Activated CD4-positive, alpha-beta T cell treated with anti-CD3 and anti-CD28 coated beads for 36 hours (primary cell): ENCODE results near the gene RASSF3. TPM values are rescaled to one million over a fixed set of nuclear protein-coding genes. Genes with fewer than 3 reads are reported as not detected.
"Not testable (repeated sequence)": the region's sequence is repeated elsewhere in the genome, so short reads cannot be mapped to it uniquely, and the experiment has no call there.

Experiments
- ATAC-seq: fragments of 200-7000 bp; cut with Tn5 transposase; one replicate; pipeline ENCODE4 v1.10.0; 2021; ENCODE audit warnings: mild to moderate bottlenecking, moderate library complexity
- CTCF ChIA-PET: fragments of 350-600 bp; sonication (Branson Sonifier 250); formaldehyde crosslinking; loops from one replicate; lab custom pipeline; 2021; ENCODE audit warnings: antibody characterized with exemption; lab: Charles Lee
- POLR2A ChIA-PET: fragments of 350-600 bp; sonication (Branson Sonifier 250); formaldehyde crosslinking; loops from one replicate; lab custom pipeline; 2021; ENCODE audit warnings: antibody characterized with exemption, inconsistent platforms; lab: Charles Lee
- DNase-seq: peaks from one replicate; pipeline ENCODE4 v3.0.0-alpha.2; 2020
- H3K27ac Mint-ChIP-seq: one replicate; pipeline ENCODE4 v1.8.0; 2021; ENCODE audit warnings: mixed read lengths
- H3K27me3 Mint-ChIP-seq: one replicate; pipeline ENCODE4 v1.8.0; 2021; ENCODE audit warnings: mixed read lengths
- H3K36me3 Mint-ChIP-seq: one replicate; pipeline ENCODE4 v1.8.0; 2021; ENCODE audit warnings: low read depth, mixed read lengths
- H3K4me1 Mint-ChIP-seq: one replicate; pipeline ENCODE4 v1.8.0; 2021; ENCODE audit warnings: mixed read lengths
- H3K4me3 Mint-ChIP-seq: one replicate; pipeline ENCODE4 v1.8.0; 2021; ENCODE audit warnings: mild to moderate bottlenecking, moderate library complexity, mixed read lengths
- H3K9me3 Mint-ChIP-seq: one replicate; pipeline ENCODE4 v1.8.0; 2021; ENCODE audit warnings: low read depth, mixed read lengths
- intact Hi-C, 2 experiments: fragments of 100-400 bp; cut with DNase I in 1 of 2; cut with micrococcal nuclease in 1 of 2; formaldehyde crosslinking; loops; one replicate each; pipeline versions ENCODE4 v1.14.2 to v1.15.1; 2022 to 2024; cut with DNase I, micrococcal nuclease
- total RNA-seq, 2 experiments: library from RNA; stranded (reverse); gene quantifications; one replicate each; pipeline ENCODE4 v1.2.3, GENCODE V29; 2021

RASSF3 gene
- total RNA-seq, 2 experiments from 2014 or later: 38.0 to 39.0 TPM

GRCh38 chr12:64616201-64616600, 5.9 kb downstream of the RASSF3 start:
- no peak for DNase-seq
- no peak overlapping the region for H3K4me3 Mint-ChIP-seq
- no peaks in the 10 kb centered on the region for H3K27me3 Mint-ChIP-seq
- peaks cover 62% of the 10 kb centered on the region for H3K4me1 Mint-ChIP-seq
- ChIA-PET POLR2A (interaction anchor here (1.5 kb wide), 1 partner anchor 10 kb away, joined by 8 read pairs; no protein-coding TSS in a partner anchor), CTCF (interaction anchor here (0.8 to 2.1 kb wide), 4 partner anchors 11 to 81 kb away, joined by 3 to 7 read pairs (median 4); no protein-coding TSS in a partner anchor)
- no peaks in the 10 kb centered on the region for H3K9me3 Mint-ChIP-seq
- H3K27ac Mint-ChIP-seq: peak overlapping the region; percentile 73
- intact Hi-C loops: no loop called here
- no peak for ATAC-seq
- H3K36me3 Mint-ChIP-seq: peaks cover 42% of the 10 kb centered on the region

DNA sequence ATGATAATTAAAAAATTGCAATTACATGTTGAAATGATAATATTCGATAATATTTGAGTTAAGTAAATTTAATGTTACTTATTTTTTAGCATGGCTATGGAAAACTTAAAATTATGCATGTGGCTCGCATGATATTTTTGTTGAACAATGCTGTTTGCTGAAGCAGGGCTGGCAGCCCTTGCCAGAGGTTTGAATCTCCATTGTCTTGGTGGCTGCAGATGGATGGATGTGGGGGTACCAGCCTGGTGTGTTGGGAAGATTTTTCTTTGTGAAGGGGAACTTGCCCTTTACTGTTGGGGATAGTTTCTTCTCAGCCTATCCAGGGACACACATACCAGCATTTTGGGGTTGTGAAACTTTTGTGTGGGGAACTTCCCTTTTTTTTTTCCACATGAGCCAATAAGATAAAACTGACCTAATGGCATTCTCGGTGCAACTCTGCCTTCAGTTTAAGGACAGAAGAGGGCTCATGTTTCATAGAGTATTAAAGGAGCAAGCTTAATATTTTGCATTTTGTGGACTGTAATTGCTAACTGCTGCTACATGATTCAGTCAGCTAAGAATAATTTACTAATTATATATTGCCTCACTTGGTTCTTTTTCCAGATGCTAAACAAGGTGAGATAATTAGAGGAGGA, 8.8 kb downstream of the RASSF3 start:
- ChIA-PET POLR2A (no interaction called here), CTCF (interaction anchor here (0.9 to 1.3 kb wide), 2 partner anchors 10 to 12 kb away, joined by 3 to 4 read pairs; no protein-coding TSS in a partner anchor)
- Mint-ChIP-seq H3K36me3 (peaks cover 33% of the 10 kb centered on the region), H3K4me3 (no peak overlapping the region), H3K4me1 (peaks cover 69% of the 10 kb centered on the region), H3K27ac (peak overlapping the region; percentile 67), H3K9me3 (no peaks in the 10 kb centered on the region), H3K27me3 (no peaks in the 10 kb centered on the region)
- intact Hi-C loops: no loop called here
- DNase-seq: no peak
- ATAC-seq: peak; percentile 18

GRCh38 chr12:64621257-64621942, 11.1 kb downstream of the RASSF3 start:
- no peak for ATAC-seq
- no peak overlapping the region for H3K4me3 Mint-ChIP-seq
- H3K9me3 Mint-ChIP-seq: no peaks in the 10 kb centered on the region
- no peak for DNase-seq
- peaks cover 65% of the 10 kb centered on the region for H3K4me1 Mint-ChIP-seq
- ChIA-PET CTCF (interaction anchor here (1.0 to 1.5 kb wide), 2 partner anchors 11 to 13 kb away, joined by 3 read pairs; no protein-coding TSS in a partner anchor), POLR2A (interaction anchor here (0.7 kb wide), 1 partner anchor 52 kb away, joined by 3 read pairs; no protein-coding TSS in a partner anchor)
- H3K36me3 Mint-ChIP-seq: peaks cover 17% of the 10 kb centered on the region
- peak overlapping the region; percentile 33 for H3K27ac Mint-ChIP-seq
- intact Hi-C loops: no loop called here
- H3K27me3 Mint-ChIP-seq: no peaks in the 10 kb centered on the region

DNA sequence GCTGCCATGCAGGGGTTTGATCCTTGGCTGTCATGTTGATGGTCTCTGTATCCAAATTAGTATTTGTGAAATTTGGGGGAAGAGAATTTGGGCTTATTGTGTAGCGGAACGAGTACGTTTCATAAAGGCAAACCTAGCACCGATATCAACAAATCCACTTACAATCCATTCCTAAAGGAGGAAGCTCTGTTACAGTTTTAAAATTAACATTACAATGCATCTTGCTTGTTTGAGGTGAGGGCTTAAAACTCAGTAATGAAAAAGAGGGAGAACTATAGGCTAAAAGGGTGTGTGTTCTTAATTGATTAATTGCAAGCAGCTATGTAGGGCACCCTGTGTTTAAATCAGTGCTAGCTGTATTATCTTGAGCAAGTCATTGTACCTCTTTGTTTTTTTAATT, 13.7 kb downstream of the RASSF3 start:
- no peaks in the 10 kb centered on the region for H3K27me3 Mint-ChIP-seq
- CTCF ChIA-PET: interaction anchor here (0.9 to 1.9 kb wide), 3 partner anchors 18 to 74 kb away, joined by 3 to 5 read pairs (median 4); no protein-coding TSS in a partner anchor
- H3K36me3 Mint-ChIP-seq: peaks cover 8% of the 10 kb centered on the region
- intact Hi-C loops: loop anchor here (2.0 kb wide), 2 partner anchors 37 to 55 kb away; no protein-coding TSS in a partner anchor
- peaks cover 76% of the 10 kb centered on the region for H3K4me1 Mint-ChIP-seq
- POLR2A ChIA-PET: no interaction called here
- DNase-seq (no peak), ATAC-seq (no peak)
- no peaks in the 10 kb centered on the region for H3K9me3 Mint-ChIP-seq
- H3K4me3 Mint-ChIP-seq: no peak overlapping the region
- peak overlapping the region; percentile 69 for H3K27ac Mint-ChIP-seq

DNA sequence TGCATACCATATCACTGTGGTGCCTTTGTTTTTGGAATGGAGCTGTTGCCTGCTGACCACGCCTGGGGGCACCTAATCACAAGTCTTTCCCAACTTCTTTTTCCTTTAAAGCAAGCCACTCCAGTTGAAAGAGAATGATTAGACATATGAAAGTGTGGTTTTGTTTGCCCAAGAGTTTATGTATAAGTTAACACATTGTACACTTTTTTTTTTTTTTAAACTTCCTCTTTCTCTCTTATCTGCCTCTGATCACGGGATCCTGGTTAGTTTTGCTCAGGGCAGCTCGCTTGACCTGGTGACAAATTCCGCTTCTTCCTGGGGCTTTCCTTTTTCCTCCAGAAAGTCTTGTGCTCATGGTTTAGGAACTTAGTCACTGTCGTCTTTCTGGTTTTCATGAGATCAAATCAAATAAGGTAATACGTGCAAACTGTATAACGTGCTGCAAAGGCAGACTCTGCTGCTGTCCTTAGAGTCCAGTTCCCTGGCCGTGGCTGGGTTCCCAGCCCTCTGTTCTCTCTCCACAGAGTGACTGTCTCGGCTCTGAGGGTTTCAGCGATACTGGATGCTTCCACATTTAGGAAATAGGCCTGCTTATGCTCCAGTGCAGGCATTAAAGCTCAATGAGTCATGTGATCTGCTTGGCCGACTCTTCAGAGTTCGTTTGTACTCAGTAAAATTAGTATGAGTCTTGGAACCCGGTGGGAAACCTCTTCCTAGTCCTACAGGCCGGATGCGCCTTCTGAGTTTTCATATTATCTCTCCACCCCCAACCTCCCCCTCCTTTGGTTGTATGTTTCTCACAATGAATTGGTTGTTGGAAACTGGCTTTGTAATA, 15.2 kb downstream of the RASSF3 start:
- Mint-ChIP-seq H3K27ac (peak overlapping the region; percentile 97), H3K4me3 (peak overlapping the region; percentile 68), H3K4me1 (peaks cover 72% of the 10 kb centered on the region), H3K27me3 (no peaks in the 10 kb centered on the region), H3K9me3 (no peaks in the 10 kb centered on the region), H3K36me3 (peaks cover 6% of the 10 kb centered on the region)
- ChIA-PET POLR2A (interaction anchor here (0.6 to 1.7 kb wide), 6 partner anchors 9 to 405 kb away, joined by 3 to 8 read pairs (median 4); no protein-coding TSS in a partner anchor), CTCF (interaction anchor here (0.7 to 1.9 kb wide), 11 partner anchors 21 to 73 kb away, joined by 3 to 5 read pairs (median 4); no protein-coding TSS in a partner anchor)
- peak; percentile 93 for ATAC-seq
- intact Hi-C loops: loop anchor here (1.0 to 5.0 kb wide), 4 partner anchors 15 to 132 kb away; partner anchors contain the start of genes GNS (in 1 of the 2) and RASSF3 (in 1 of the 2)
- DNase-seq: peak; percentile 58

- intact Hi-C loops: loop anchor here in 1 of 2 experiments (5.0 kb wide), 1 partner anchor 131 kb away; the partner anchor contains the start of gene GNS
- ChIA-PET POLR2A (interaction anchor here (1.7 kb wide), 1 partner anchor 10 kb away, joined by 8 read pairs; no protein-coding TSS in a partner anchor), CTCF (interaction anchor here (0.9 to 1.7 kb wide), 5 partner anchors 11 to 75 kb away, joined by 3 to 4 read pairs (median 4); no protein-coding TSS in a partner anchor)
- not testable (repeated sequence) for ATAC-seq, DNase-seq, H3K4me3 Mint-ChIP-seq, H3K27me3 Mint-ChIP-seq, H3K9me3 Mint-ChIP-seq
- peak overlapping the region; percentile 2 for H3K27ac Mint-ChIP-seq
- peaks cover 16% of the 10 kb centered on the region for H3K36me3 Mint-ChIP-seq
- peaks cover 76% of the 10 kb centered on the region for H3K4me1 Mint-ChIP-seq
Observed at GRCh38 chr12:64626588-64626987, 16.3 kb downstream of the RASSF3 start.

- CTCF ChIA-PET: interaction anchor here (0.8 to 1.5 kb wide), 6 partner anchors 11 to 45 kb away, joined by 3 to 4 read pairs (median 3); no protein-coding TSS in a partner anchor
- DNase-seq: no peak
Observed at GRCh38 chr12:64627771-64628170, 17.5 kb downstream of the RASSF3 start.

DNA sequence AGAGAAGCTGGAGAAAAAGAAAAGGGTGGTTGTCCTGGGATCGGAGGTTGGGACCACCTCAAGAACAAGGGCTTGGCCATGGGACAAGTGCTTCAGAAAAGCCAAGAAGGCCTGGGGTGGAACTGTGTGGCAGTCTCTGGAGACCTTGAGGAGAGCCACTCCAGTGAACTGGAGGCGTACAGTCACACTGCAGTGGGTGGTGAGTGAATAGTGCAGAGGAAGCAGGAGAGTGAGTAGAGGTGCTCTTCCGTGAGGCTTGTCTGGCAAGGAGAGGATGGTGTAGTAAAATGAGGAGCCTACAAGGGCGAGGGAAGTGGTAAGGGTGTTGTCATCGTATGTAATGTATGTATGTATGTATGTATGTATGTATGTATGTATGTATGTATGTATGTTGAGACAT, 20.9 kb downstream of the RASSF3 start:
- peak overlapping the region; percentile 64 for H3K27ac Mint-ChIP-seq
- ChIA-PET POLR2A (no interaction called here), CTCF (interaction anchor here (1.0 kb wide), 1 partner anchor 12 kb away, joined by 4 read pairs; no protein-coding TSS in a partner anchor)
- H3K36me3 Mint-ChIP-seq: peaks cover 37% of the 10 kb centered on the region
- no peaks in the 10 kb centered on the region for H3K27me3 Mint-ChIP-seq
- peaks cover 10% of the 10 kb centered on the region for H3K9me3 Mint-ChIP-seq
- peaks cover 81% of the 10 kb centered on the region for H3K4me1 Mint-ChIP-seq
- ATAC-seq (peak; percentile 83), DNase-seq (peak; percentile 36)
- no peak overlapping the region for H3K4me3 Mint-ChIP-seq
- intact Hi-C loops: no loop called here

More at GRCh38 chr12:64627771-64628170, 17.5 kb downstream of the RASSF3 start:
- ATAC-seq: no peak
- Mint-ChIP-seq H3K27ac (peak overlapping the region; percentile 35), H3K4me1 (peaks cover 79% of the 10 kb centered on the region), H3K27me3 (no peaks in the 10 kb centered on the region), H3K4me3 (no peak overlapping the region), H3K9me3 (peaks cover 4% of the 10 kb centered on the region), H3K36me3 (peaks cover 26% of the 10 kb centered on the region)
- POLR2A ChIA-PET: no interaction called here
- intact Hi-C loops: loop anchor here in 1 of 2 experiments (5.0 kb wide), 1 partner anchor 130 kb away; the partner anchor contains the start of gene GNS

- H3K4me3 Mint-ChIP-seq: no peak overlapping the region
- H3K27me3 Mint-ChIP-seq: no peaks in the 10 kb centered on the region
- peaks cover 74% of the 10 kb centered on the region for H3K4me1 Mint-ChIP-seq
- ChIA-PET POLR2A (no interaction called here), CTCF (interaction anchor here (0.5 to 1.4 kb wide), 4 partner anchors 11 to 27 kb away, joined by 3 to 7 read pairs (median 4); no protein-coding TSS in a partner anchor)
- H3K36me3 Mint-ChIP-seq: peaks cover 41% of the 10 kb centered on the region
- ATAC-seq (no peak), DNase-seq (no peak)
- peak overlapping the region; percentile 58 for H3K27ac Mint-ChIP-seq
- peaks cover 10% of the 10 kb centered on the region for H3K9me3 Mint-ChIP-seq
- intact Hi-C loops: no loop called here
Observed at GRCh38 chr12:64633011-64633939, 23.0 kb downstream of the RASSF3 start.
